HepG2 (cell line): ENCODE data around the gene TEDC2. TPM values are rescaled to one million over a fixed set of nuclear protein-coding genes. Genes with fewer than 3 reads are reported as not detected.

ENCODE experiments used
- ARID4A ChIP-seq: sonication (generic); formaldehyde crosslinking; IDR thresholded peaks from 2 replicates; pipeline ENCODE4 v1.5.0; 2020; ENCODE audit warnings: mild to moderate bottlenecking, missing genetic modification reagents, borderline replicate concordance
- CTCF ChIP-seq: sonication (generic); formaldehyde crosslinking; IDR thresholded peaks from 2 replicates; pipeline ENCODE4 v1.5.0; 2020; ENCODE audit warnings: mild to moderate bottlenecking, missing genetic modification reagents, moderate library complexity
- DDIT3 ChIP-seq: sonication (generic); formaldehyde crosslinking; IDR thresholded peaks from 2 replicates; pipeline ENCODE4 v1.4.0; 2020; ENCODE audit warnings: mild to moderate bottlenecking, missing genetic modification reagents
- E2F1 ChIP-seq: sonication (generic); formaldehyde crosslinking; IDR thresholded peaks from 2 replicates; pipeline ENCODE4 v1.5.0; 2020; ENCODE audit warnings: missing genetic modification reagents
- JDP2 ChIP-seq: sonication (generic); formaldehyde crosslinking; IDR thresholded peaks from 2 replicates; pipeline ENCODE4 v1.8.1; 2022; ENCODE audit warnings: missing genetic modification reagents, borderline replicate concordance
- NFIC ChIP-seq: IDR thresholded peaks from 2 replicates; pipeline ENCODE4 v1.6.1; 2012; ENCODE audit warnings: mild to moderate bottlenecking, low read length, inconsistent platforms
- SP2 ChIP-seq: sonication (generic); formaldehyde crosslinking; IDR thresholded peaks from 2 replicates; pipeline ENCODE4 v1.5.1; 2020; ENCODE audit warnings: mild to moderate bottlenecking, missing genetic modification reagents
- SRF ChIP-seq: IDR thresholded peaks from 2 replicates; pipeline ENCODE4 v1.6.1; 2011; ENCODE audit warnings: mild to moderate bottlenecking, low read depth, low read length, moderate library complexity
- SYNCRIP ChIP-seq: fragments of 200-400 bp; formaldehyde crosslinking; IDR thresholded peaks from 2 replicates; pipeline ENCODE4 v1.6.1; 2018; ENCODE audit warnings: mild to moderate bottlenecking, low read depth, low read length; ENCODE audit not compliant: insufficient read depth
- ZHX1 ChIP-seq: sonication (generic); formaldehyde crosslinking; IDR thresholded peaks from 2 replicates; pipeline ENCODE4 v1.8.1; 2022; ENCODE audit warnings: low read depth, mild to moderate bottlenecking, missing genetic modification reagents
- ZNF124 ChIP-seq: sonication (generic); formaldehyde crosslinking; IDR thresholded peaks from 2 replicates; pipeline ENCODE4 v1.4.0; 2020; ENCODE audit warnings: missing genetic modification reagents
- ZNF224 ChIP-seq: sonication (generic); formaldehyde crosslinking; IDR thresholded peaks from 2 replicates; pipeline ENCODE4 v1.5.0; 2020; ENCODE audit warnings: mild to moderate bottlenecking, missing genetic modification reagents
- ZNF275 ChIP-seq: sonication (generic); formaldehyde crosslinking; IDR thresholded peaks from 2 replicates; pipeline ENCODE4 v1.8.0; 2022; ENCODE audit warnings: missing genetic modification reagents, mild to moderate bottlenecking, inconsistent platforms, borderline replicate concordance
- ZNF382 ChIP-seq: sonication (generic); formaldehyde crosslinking; IDR thresholded peaks from 2 replicates; pipeline ENCODE4 v1.5.0; 2020; ENCODE audit warnings: missing genetic modification reagents, mild to moderate bottlenecking, borderline replicate concordance
- ZNF704 ChIP-seq: sonication (generic); formaldehyde crosslinking; IDR thresholded peaks from 2 replicates; pipeline ENCODE4 v1.8.1; 2023; ENCODE audit warnings: mild to moderate bottlenecking, inconsistent platforms, moderate library complexity, missing genetic modification reagents, borderline replicate concordance
- ZNF746 ChIP-seq: sonication (generic); formaldehyde crosslinking; IDR thresholded peaks from 2 replicates; pipeline ENCODE4 v1.8.0; 2022; ENCODE audit warnings: mild to moderate bottlenecking, missing genetic modification reagents
- polyA plus RNA-seq, 8 experiments: library from polyadenylated mRNA; depleted of rRNA in 3 of 8; stranded (reverse) in 7 of 8; unstranded in 1 of 8; fragments of >200 nt; fragmentation: Illumina TruSeq in 4 of 8; extraction: Trizol in 4 of 8; gene quantifications; 2 replicates each; pipeline versions ENCODE4 v1.2.1 to v1.2.3, GENCODE V29; 2011 to 2016; ENCODE audit warnings: low read depth in 4 of 8, missing spikeins in 1 of 8, mixed read lengths in 1 of 8; ENCODE audit not compliant: insufficient read depth in 1 of 8
- total RNA-seq, 5 experiments: library from RNA; depleted of rRNA; stranded (reverse); fragments of >200 nt; fragmentation: Illumina TruSeq; extraction: Trizol; gene quantifications; 2 replicates each; pipeline ENCODE4 v1.2.3, GENCODE V29; 2016; ENCODE audit warnings: low read depth in 1 of 5

The TEDC2 gene
- total and polyA plus RNA-seq, 2 of the 13 experiments (the other 11 are each of a cell fraction or from before 2014, with no cell fraction given): 6.2 to 24.4 TPM

- TF ChIP-seq ARID4A (CRISPR knock-in tag) (peak; percentile 40; the same call in 1 of the 2 replicates), SRF (no peak), ZNF275 (CRISPR knock-in tag) (no peak), JDP2 (CRISPR knock-in tag) (no peak), ZNF124 (CRISPR knock-in tag) (no peak), SP2 (CRISPR knock-in tag) (no peak), SYNCRIP (no peak), DDIT3 (CRISPR knock-in tag) (no peak), ZHX1 (no peak), E2F1 (CRISPR knock-in tag) (no peak), CTCF (CRISPR knock-in tag) (no peak), NFIC (no peak), ZNF224 (CRISPR knock-in tag) (no peak), ZNF746 (CRISPR knock-in tag) (no peak), ZNF382 (no peak), ZNF704 (no peak)
Measured at GRCh38 chr16:2468233-2468724, 8.4 kb downstream of the TEDC2 start (continued).
